CD4-positive, alpha-beta T cell (primary cell): ENCODE results near the gene FARS2. TPM values are rescaled to one million over a fixed set of nuclear protein-coding genes. Genes with fewer than 3 reads are reported as not detected.

ENCODE experiments used
- ATAC-seq: fragments of 200-7000 bp; cut with Tn5 transposase; one replicate; pipeline ENCODE4 v1.10.0; 2022; ENCODE audit warnings: mild to moderate bottlenecking; ENCODE audit not compliant: poor library complexity
- CTCF ChIA-PET: fragments of 350-600 bp; sonication (Branson Sonifier 250); formaldehyde crosslinking; loops from one replicate; lab custom pipeline; 2021; ENCODE audit warnings: antibody characterized with exemption, inconsistent platforms; lab: Charles Lee
- POLR2A ChIA-PET: fragments of 350-600 bp; sonication (Branson Sonifier 250); formaldehyde crosslinking; loops from one replicate; lab custom pipeline; 2021; ENCODE audit warnings: antibody characterized with exemption, inconsistent platforms; lab: Charles Lee
- DNase-seq, 14 experiments: peaks; one replicate each; pipeline ENCODE4 v3.0.0-alpha.2; 2013 to 2020; ENCODE audit warnings: mixed read lengths in 2 of 14
- H3K27ac ChIP-seq, 2 donors: one replicate each; pipeline versions ENCODE4 v1.5.1 to v1.7.0; 2013; ENCODE audit warnings: low read length in 2 of 2, low read depth in 1 of 2, mild to moderate bottlenecking in 1 of 2
- H3K27me3 ChIP-seq, 2 experiments: 1 replicate in 1 of 2; 2 replicates in 1 of 2; pipeline versions ENCODE4 v1.6.1 to v1.7.0; 2013; ENCODE audit warnings: low read length in 2 of 2, control low read depth in 1 of 2, mild to moderate bottlenecking in 1 of 2, moderate library complexity in 1 of 2; ENCODE audit not compliant: insufficient read depth in 2 of 2, control insufficient read depth in 1 of 2
- H3K36me3 ChIP-seq: one replicate; pipeline ENCODE4 v1.6.1; 2013; ENCODE audit warnings: low read length, control low read depth; ENCODE audit not compliant: insufficient read depth
- H3K4me1 ChIP-seq: one replicate; pipeline ENCODE4 v1.6.1; 2013; ENCODE audit warnings: low read length, control low read depth; ENCODE audit not compliant: insufficient read depth
- H3K4me3 ChIP-seq: one replicate; pipeline ENCODE4 v1.5.1; 2013; ENCODE audit warnings: mild to moderate bottlenecking, low read length, moderate library complexity
- H3K9me3 ChIP-seq, 2 experiments: 1 replicate in 1 of 2; 2 replicates in 1 of 2; pipeline versions ENCODE4 v1.6.1 to v1.7.0; 2013; ENCODE audit warnings: low read length in 2 of 2, mild to moderate bottlenecking in 2 of 2, control low read depth in 1 of 2, moderate library complexity in 1 of 2; ENCODE audit not compliant: control insufficient read depth in 1 of 2, insufficient read depth in 1 of 2
- H3K27ac Mint-ChIP-seq: one replicate; pipeline ENCODE4 v1.8.0; 2020; ENCODE audit warnings: mixed read lengths
- H3K27me3 Mint-ChIP-seq: one replicate; pipeline ENCODE4 v1.8.0; 2021; ENCODE audit warnings: mixed read lengths
- H3K36me3 Mint-ChIP-seq: one replicate; pipeline ENCODE4 v1.8.0; 2021; ENCODE audit warnings: low read depth, mixed read lengths
- H3K4me1 Mint-ChIP-seq: one replicate; pipeline ENCODE4 v1.8.0; 2021; ENCODE audit warnings: low read depth, mixed read lengths
- H3K4me3 Mint-ChIP-seq: one replicate; pipeline ENCODE4 v1.8.0; 2020; ENCODE audit warnings: mild to moderate bottlenecking, mixed read lengths
- H3K9me3 Mint-ChIP-seq: one replicate; pipeline ENCODE4 v1.8.0; 2020; ENCODE audit warnings: mixed read lengths
- intact Hi-C, 2 experiments: fragments of 100-400 bp; cut with DNase I in 1 of 2; cut with micrococcal nuclease in 1 of 2; formaldehyde crosslinking; loops; one replicate each; pipeline versions ENCODE4 v1.15.1 to v1.9.0; 2023 to 2025; cut with DNase I, micrococcal nuclease
- total RNA-seq, 174 experiments: library from RNA in 2 of 174; stranded (reverse) in 2 of 174; gene quantifications; one replicate each; pipeline ENCODE4 v1.2.3 and lab custom pipeline; 2021 to 2026
- TF ChIP-seq, protein P1 (sequence below): fragments of 200-600 bp; IDR thresholded peaks from one replicate; pipeline ENCODE4 v1.8.0; 2022; ENCODE audit warnings: antibody characterized with exemption, mild to moderate bottlenecking

FARS2 gene
- total RNA-seq, 2 experiments from 2014 or later: 12.6 to 12.8 TPM

DNA sequence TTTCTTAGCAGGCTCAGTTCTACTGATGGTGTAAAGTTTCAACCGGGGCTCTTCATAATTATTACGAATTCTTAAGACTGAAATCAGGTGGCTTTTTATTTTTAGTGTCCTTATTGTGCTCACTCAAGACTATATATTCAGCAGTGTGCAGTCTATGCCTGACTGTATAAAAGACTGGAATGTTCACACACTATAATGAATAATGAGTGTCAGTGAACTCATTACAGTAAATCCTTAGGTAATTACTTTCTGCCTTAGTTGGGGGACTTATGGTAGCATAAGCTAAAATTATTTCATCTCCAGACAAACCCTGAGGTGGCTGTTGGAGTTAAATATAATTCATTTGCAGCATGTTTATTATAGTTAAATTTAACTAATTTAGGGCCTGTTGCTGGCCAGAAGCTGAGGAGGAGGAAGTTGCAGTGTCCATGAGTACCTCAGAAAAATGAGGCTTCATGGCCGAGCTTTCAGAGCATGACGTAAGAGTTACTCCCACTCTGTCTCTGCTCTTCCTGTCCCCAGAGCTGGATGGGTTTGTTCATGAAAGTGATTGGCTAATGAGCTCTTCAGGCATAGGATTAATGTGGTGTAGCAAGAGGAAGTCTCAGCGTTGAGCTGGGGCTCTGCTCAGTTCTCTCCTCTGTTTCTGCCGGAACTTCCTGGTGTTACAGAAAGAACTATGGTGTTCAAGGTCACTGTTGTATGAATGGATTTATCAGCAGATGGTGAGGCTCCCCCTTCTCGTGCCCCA is 409.7 kb downstream of the FARS2 start:
- TF ChIP-seq, protein P1, sequence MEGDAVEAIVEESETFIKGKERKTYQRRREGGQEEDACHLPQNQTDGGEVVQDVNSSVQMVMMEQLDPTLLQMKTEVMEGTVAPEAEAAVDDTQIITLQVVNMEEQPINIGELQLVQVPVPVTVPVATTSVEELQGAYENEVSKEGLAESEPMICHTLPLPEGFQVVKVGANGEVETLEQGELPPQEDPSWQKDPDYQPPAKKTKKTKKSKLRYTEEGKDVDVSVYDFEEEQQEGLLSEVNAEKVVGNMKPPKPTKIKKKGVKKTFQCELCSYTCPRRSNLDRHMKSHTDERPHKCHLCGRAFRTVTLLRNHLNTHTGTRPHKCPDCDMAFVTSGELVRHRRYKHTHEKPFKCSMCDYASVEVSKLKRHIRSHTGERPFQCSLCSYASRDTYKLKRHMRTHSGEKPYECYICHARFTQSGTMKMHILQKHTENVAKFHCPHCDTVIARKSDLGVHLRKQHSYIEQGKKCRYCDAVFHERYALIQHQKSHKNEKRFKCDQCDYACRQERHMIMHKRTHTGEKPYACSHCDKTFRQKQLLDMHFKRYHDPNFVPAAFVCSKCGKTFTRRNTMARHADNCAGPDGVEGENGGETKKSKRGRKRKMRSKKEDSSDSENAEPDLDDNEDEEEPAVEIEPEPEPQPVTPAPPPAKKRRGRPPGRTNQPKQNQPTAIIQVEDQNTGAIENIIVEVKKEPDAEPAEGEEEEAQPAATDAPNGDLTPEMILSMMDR: no peak
- no peak overlapping the region for H3K4me3 ChIP-seq
- H3K27me3 ChIP-seq: no peaks in the 10 kb centered on the region
- Mint-ChIP-seq H3K9me3 (no peaks in the 10 kb centered on the region), H3K27ac (peak overlapping the region; percentile 25), H3K4me1 (peaks cover 63% of the 10 kb centered on the region), H3K27me3 (no peaks in the 10 kb centered on the region), H3K4me3 (no peak overlapping the region), H3K36me3 (no peaks in the 10 kb centered on the region)
- ATAC-seq (peak; percentile 73), DNase-seq (peak in 4 of 14 experiments; percentile 30 to 69 (median 61))
- CTCF ChIA-PET: no interaction called here
- POLR2A ChIA-PET: no interaction called here
- H3K4me1 ChIP-seq: peaks cover 43% of the 10 kb centered on the region
- no peaks in the 10 kb centered on the region for H3K9me3 ChIP-seq
- H3K36me3 ChIP-seq: no peaks in the 10 kb centered on the region
- no peak overlapping the region for H3K27ac ChIP-seq
- intact Hi-C loops: no loop called here

DNA sequence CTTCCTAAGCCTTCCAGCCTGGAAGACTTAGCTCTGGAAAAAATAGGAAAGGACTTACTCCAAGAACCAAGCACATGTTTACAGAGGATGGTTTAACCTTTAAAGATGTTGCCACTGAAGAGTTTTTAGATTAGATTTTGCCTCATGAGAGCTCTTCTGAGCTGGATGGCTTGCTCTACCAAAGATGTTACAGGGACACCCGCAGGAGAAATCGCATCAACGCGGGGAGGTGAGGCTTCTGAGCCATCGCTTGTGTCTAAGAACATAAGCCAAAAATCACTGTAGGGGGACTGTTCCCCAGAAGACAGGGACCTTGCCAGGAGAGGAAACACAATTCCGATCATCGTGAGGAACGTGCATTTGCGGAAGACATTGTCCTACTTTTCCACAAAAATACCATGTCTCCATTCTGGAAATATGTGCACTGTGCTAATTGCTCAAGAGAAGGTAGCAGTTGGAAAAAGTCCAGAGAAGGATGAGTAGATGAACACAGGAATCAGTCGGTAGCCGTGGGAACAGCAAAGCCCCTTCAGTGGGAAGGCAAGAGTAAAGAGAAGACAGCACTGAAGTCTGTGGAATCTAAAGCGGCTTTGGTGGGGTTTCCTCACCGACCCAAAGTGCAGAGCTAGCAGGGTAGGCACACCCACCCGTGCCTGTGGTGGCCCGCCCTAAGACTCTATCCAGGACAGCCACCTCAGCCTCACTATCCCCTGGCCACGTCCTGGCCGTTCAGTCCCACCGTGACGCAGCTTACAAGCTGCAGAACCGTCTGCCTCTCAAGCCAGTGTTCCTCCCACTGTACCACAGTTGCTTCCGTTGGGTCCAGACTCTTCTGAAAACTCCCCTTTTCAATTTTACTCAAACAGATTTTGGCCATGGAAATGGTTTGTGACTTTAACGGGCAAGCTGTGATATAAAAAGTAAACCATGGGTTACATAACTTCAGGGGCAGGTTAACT is 410.6 kb downstream of the FARS2 start:
- TF ChIP-seq, protein P1: no peak
- H3K27me3 ChIP-seq: no peaks in the 10 kb centered on the region
- POLR2A ChIA-PET: no interaction called here
- CTCF ChIA-PET: no interaction called here
- H3K27ac ChIP-seq: no peak overlapping the region
- H3K4me3 ChIP-seq: no peak overlapping the region
- intact Hi-C loops: no loop called here
- H3K36me3 ChIP-seq: no peaks in the 10 kb centered on the region
- Mint-ChIP-seq H3K27ac (peak overlapping the region; percentile 13), H3K27me3 (no peaks in the 10 kb centered on the region), H3K9me3 (no peaks in the 10 kb centered on the region), H3K36me3 (no peaks in the 10 kb centered on the region), H3K4me3 (no peak overlapping the region), H3K4me1 (peaks cover 54% of the 10 kb centered on the region)
- no peaks in the 10 kb centered on the region for H3K9me3 ChIP-seq
- no peak for DNase-seq
- no peak for ATAC-seq
- peaks cover 34% of the 10 kb centered on the region for H3K4me1 ChIP-seq

DNA sequence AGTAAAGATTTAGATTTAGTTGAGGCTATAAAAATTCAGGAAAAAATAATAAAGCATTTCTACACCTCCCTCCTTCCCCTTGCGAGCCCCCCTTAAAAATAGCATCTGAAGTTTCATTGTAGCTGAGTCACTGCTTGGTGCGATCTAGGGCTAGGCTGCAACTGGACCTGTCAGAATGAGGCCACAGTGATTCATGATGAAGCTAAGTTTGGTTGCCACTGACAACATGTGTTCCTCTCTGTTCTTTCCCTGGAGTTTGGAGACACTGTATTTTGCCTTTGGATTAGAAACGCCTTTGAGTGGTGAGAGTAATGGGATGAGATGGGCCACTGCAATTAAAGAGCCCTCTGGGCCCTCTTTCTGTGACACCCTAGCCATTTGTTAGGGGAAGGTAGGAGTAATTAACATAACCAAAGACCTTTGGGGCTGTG is 411.3 kb downstream of the FARS2 start:
- TF ChIP-seq, protein P1: no peak
- Histone ChIP-seq H3K9me3 (no peaks in the 10 kb centered on the region), H3K4me3 (no peak overlapping the region), H3K27me3 (no peaks in the 10 kb centered on the region), H3K4me1 (peaks cover 29% of the 10 kb centered on the region), H3K27ac (no peak overlapping the region), H3K36me3 (no peaks in the 10 kb centered on the region)
- no peak for ATAC-seq
- Mint-ChIP-seq H3K4me1 (peaks cover 50% of the 10 kb centered on the region), H3K27me3 (no peaks in the 10 kb centered on the region), H3K36me3 (no peaks in the 10 kb centered on the region), H3K4me3 (no peak overlapping the region), H3K9me3 (no peaks in the 10 kb centered on the region), H3K27ac (no peak overlapping the region)
- CTCF ChIA-PET: no interaction called here
- peak in 2 of 14 experiments; percentile 50 to 56 for DNase-seq
- POLR2A ChIA-PET: no interaction called here
- intact Hi-C loops: no loop called here
